Activated naive CD8-positive, alpha-beta T cell treated with anti-CD3 and anti-CD28 coated beads, Interleukin-2, amount 50 U/mL, for 24 hours (primary cell): Measurements from ENCODE around the gene BRIP1.

Experiments
- ATAC-seq: fragments of 150-1000 bp; cut with Tn5 transposase; one replicate; pipeline ENCODE4 v1.10.0; 2021
- DNase-seq: peaks from one replicate; pipeline ENCODE4 v3.0.0; 2021
- H3K27ac Mint-ChIP-seq: one replicate; pipeline ENCODE4 v1.8.0; 2021; ENCODE audit warnings: mild to moderate bottlenecking, mixed read lengths
- H3K27me3 Mint-ChIP-seq: one replicate; pipeline ENCODE4 v1.8.0; 2021; ENCODE audit warnings: mixed read lengths
- H3K36me3 Mint-ChIP-seq: one replicate; pipeline ENCODE4 v1.8.0; 2021; ENCODE audit warnings: low read depth, mixed read lengths
- H3K4me1 Mint-ChIP-seq: one replicate; pipeline ENCODE4 v1.8.0; 2021; ENCODE audit warnings: mixed read lengths
- H3K4me3 Mint-ChIP-seq: one replicate; pipeline ENCODE4 v1.8.0; 2021; ENCODE audit warnings: mild to moderate bottlenecking, moderate library complexity, mixed read lengths
- H3K9me3 Mint-ChIP-seq: one replicate; pipeline ENCODE4 v1.8.0; 2021; ENCODE audit warnings: mixed read lengths

Gene BRIP1

DNA sequence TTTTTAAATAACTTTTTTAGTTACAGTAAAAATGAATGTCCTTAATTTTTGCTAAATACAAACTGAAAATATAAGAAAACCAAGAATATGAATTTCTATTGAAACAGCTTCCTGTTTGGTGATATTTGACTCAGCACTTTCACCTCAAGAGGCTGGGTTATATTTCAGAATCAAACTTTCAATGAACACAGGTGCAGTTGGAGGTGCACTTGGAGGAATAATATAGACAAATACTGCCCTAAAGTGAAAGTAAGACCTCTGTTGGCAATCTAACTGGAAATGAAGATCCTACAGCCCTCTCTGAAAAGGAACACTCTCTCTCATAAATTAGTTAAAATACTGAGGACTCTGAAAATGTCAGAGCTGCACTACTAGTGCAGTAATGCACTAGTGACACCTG is 106.2 kb downstream of the BRIP1 start:
- H3K4me1 Mint-ChIP-seq, result peaks cover 3% of the 10 kb centered on the region

GRCh38 chr17:61756561-61756960 is 106.8 kb downstream of the BRIP1 start:
- peaks cover 3% of the 10 kb centered on the region for H3K4me1 Mint-ChIP-seq
- peaks cover 24% of the 10 kb centered on the region for H3K36me3 Mint-ChIP-seq
- no peak overlapping the region for H3K27ac Mint-ChIP-seq
- no peak for ATAC-seq
- no peak overlapping the region for H3K4me3 Mint-ChIP-seq
- DNase-seq, result no peak
- peaks cover 5% of the 10 kb centered on the region for H3K9me3 Mint-ChIP-seq
- H3K27me3 Mint-ChIP-seq, result no peaks in the 10 kb centered on the region

More for the DNA sequence above, 106.2 kb downstream of the BRIP1 start:
- peaks cover 27% of the 10 kb centered on the region for H3K36me3 Mint-ChIP-seq
- peaks cover 5% of the 10 kb centered on the region for H3K9me3 Mint-ChIP-seq
- DNase-seq (no peak), ATAC-seq (no peak)
- no peak overlapping the region for H3K27ac Mint-ChIP-seq
- H3K27me3 Mint-ChIP-seq, result no peaks in the 10 kb centered on the region
- no peak overlapping the region for H3K4me3 Mint-ChIP-seq

DNA sequence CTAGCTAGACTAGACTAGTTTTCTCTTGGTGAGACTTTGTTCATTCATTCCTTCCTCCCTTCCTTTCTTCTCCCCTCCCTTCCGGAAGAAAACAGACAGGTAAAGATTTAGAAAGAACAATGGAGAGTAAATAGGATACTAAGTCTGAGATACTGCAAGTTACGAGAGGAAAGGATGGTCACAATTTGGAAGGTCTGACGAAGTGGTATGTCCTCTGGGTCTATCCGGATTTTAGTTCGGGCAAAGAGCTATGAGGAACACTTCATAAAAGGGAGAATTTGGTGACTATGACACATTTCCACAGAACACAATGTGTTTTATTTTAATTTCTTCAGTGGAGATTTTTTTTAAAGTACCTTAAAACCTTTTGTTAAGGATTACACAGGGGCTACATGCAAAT is 107.7 kb downstream of the BRIP1 start:
- no peak overlapping the region for H3K27ac Mint-ChIP-seq
- ATAC-seq (no peak), DNase-seq (no peak)
- peaks cover 5% of the 10 kb centered on the region for H3K9me3 Mint-ChIP-seq
- peaks cover 3% of the 10 kb centered on the region for H3K4me1 Mint-ChIP-seq
- H3K4me3 Mint-ChIP-seq, result no peak overlapping the region
- peaks cover 19% of the 10 kb centered on the region for H3K36me3 Mint-ChIP-seq
- H3K27me3 Mint-ChIP-seq, result no peaks in the 10 kb centered on the region

GRCh38 chr17:61755078-61755477 is 108.2 kb downstream of the BRIP1 start:
- Mint-ChIP-seq H3K27me3 (no peaks in the 10 kb centered on the region), H3K4me1 (peaks cover 5% of the 10 kb centered on the region), H3K9me3 (peaks cover 5% of the 10 kb centered on the region), H3K27ac (no peak overlapping the region), H3K4me3 (no peak overlapping the region), H3K36me3 (peaks cover 17% of the 10 kb centered on the region)
- no peak for DNase-seq
- ATAC-seq, result no peak

DNA sequence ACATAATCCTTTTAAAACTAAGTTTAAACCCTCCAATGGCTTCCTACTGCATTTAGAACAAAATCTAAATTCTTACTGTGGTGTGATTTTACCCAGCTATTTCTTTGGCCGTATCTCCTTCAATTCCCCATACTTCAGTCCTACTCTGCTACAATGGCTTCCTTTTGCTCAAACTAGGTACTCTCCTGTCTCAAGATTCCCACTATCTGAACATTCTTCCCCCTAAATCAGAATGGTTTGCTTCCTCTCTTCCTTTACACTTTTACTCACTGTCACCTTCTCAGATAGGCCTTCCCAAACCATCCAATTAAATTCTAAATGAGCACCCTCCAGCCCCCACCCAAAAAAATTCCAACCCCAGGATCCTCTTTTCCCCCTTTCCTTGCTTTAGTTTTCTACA is 109.2 kb downstream of the BRIP1 start:
- Mint-ChIP-seq H3K36me3 (peaks cover 15% of the 10 kb centered on the region), H3K4me1 (peaks cover 5% of the 10 kb centered on the region), H3K27me3 (no peaks in the 10 kb centered on the region), H3K4me3 (no peak overlapping the region), H3K27ac (no peak overlapping the region), H3K9me3 (peaks cover 5% of the 10 kb centered on the region)
- DNase-seq, result no peak
- no peak for ATAC-seq

DNA sequence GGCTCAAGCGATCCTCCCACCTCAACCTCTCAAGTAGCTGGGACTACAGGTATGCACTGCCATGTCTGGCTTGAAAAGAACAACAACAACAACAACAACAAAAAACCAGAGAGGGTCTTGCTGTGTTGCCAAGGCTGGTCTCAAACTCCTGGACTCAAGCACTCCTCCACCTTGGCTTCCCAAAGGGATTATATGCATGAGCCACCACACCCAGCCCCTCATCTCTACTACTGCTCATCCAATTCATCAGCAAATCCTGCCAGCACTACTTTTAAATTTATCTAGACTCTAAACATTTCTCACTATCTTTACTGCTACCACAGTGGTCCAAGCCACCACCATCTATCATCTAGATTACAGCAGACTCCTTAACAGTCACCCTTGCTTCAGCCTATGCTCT is 109.6 kb downstream of the BRIP1 start:
- ATAC-seq, result no peak
- Mint-ChIP-seq H3K27ac (no peak overlapping the region), H3K4me3 (no peak overlapping the region)

DNA sequence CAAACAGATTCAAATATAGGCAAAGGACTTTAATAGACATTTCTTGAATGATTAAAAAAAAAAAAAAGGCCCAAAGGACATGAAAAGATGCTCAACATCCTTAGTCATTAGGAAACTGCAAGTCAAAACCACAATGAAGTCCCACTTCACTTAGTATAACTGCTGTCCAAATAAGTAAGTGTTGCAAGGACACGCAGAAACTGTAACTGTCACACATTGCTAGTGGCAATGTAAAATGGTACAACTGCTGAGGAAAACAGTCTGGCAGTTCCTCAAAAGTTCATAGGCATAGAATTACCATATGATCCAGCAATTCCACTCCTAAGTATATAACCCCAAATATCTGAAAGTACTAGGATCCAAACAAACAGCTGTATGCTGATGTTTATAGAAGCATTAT is 112.7 kb downstream of the BRIP1 start:
- Mint-ChIP-seq H3K27me3 (no peaks in the 10 kb centered on the region), H3K27ac (no peak overlapping the region), H3K9me3 (peaks cover 16% of the 10 kb centered on the region), H3K36me3 (peaks cover 22% of the 10 kb centered on the region), H3K4me1 (peaks cover 2% of the 10 kb centered on the region), H3K4me3 (no peak overlapping the region)
- DNase-seq, result no peak
- ATAC-seq, result no peak

More for the DNA sequence above, 109.6 kb downstream of the BRIP1 start:
- H3K4me1 Mint-ChIP-seq, result peaks cover 5% of the 10 kb centered on the region
- H3K9me3 Mint-ChIP-seq, result peaks cover 5% of the 10 kb centered on the region
- DNase-seq, result no peak
- H3K36me3 Mint-ChIP-seq, result peaks cover 13% of the 10 kb centered on the region
- H3K27me3 Mint-ChIP-seq, result no peaks in the 10 kb centered on the region

DNA sequence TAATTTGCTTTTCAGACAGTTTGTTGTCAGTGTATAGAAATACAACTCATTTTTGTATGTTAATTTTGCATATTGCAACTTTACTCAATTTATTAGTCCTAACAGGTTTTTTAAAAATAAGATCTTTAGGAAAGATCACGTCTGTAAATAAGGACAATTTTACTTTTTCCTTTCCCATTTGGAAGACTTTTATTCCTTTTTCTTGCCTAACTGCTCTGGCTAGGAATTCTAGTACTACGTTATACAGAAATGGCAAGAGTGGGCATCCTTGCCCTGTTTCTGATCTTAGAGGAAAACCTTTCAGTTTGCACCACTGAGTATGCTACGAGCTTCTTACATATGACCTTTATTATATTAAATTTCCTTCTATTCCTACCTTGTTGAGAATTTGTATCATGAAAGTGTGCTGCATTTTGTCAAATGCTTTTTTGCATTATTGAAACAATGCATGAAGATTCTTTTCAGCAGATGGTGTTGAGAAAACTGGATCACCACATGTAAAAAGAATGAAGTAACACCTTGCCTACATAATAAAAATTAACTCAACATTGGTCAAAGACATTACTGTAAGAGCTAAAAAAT is 113.4 kb downstream of the BRIP1 start:
- Mint-ChIP-seq H3K27me3 (no peaks in the 10 kb centered on the region), H3K9me3 (peaks cover 16% of the 10 kb centered on the region), H3K4me3 (no peak overlapping the region), H3K36me3 (peaks cover 21% of the 10 kb centered on the region), H3K27ac (no peak overlapping the region), H3K4me1 (peaks cover 2% of the 10 kb centered on the region)
- DNase-seq (no peak), ATAC-seq (no peak)

GRCh38 chr17:61746248-61746985 is 116.9 kb downstream of the BRIP1 start:
- peaks cover 18% of the 10 kb centered on the region for H3K9me3 Mint-ChIP-seq
- H3K36me3 Mint-ChIP-seq, result peaks cover 36% of the 10 kb centered on the region
- H3K27me3 Mint-ChIP-seq, result no peaks in the 10 kb centered on the region
- H3K4me3 Mint-ChIP-seq, result no peak overlapping the region
- DNase-seq, result no peak
- H3K4me1 Mint-ChIP-seq, result peaks cover 2% of the 10 kb centered on the region
- no peak for ATAC-seq
- no peak overlapping the region for H3K27ac Mint-ChIP-seq

DNA sequence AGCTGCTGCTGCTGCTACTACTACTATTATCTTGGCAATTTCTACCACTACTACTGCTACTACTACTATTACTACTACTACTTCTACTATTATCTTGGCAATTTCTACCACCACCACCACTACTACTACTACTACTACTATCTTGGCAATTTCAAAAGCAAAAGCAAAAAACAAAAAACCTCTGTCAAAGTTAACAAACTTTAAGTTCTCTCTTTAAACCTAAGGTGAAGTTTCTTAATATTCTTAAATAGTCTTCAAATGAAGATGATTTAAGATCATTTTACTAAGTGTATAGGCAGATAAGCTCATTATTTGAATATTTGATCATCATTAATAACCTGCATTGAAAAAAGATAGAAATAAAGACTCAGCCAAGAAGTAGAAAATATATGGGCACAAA is 118.5 kb downstream of the BRIP1 start:
- Mint-ChIP-seq H3K4me3 (no peak overlapping the region), H3K27ac (no peak overlapping the region), H3K9me3 (peaks cover 21% of the 10 kb centered on the region), H3K27me3 (no peaks in the 10 kb centered on the region), H3K36me3 (peaks cover 46% of the 10 kb centered on the region), H3K4me1 (no peaks in the 10 kb centered on the region)
- ATAC-seq (no peak), DNase-seq (no peak)

DNA sequence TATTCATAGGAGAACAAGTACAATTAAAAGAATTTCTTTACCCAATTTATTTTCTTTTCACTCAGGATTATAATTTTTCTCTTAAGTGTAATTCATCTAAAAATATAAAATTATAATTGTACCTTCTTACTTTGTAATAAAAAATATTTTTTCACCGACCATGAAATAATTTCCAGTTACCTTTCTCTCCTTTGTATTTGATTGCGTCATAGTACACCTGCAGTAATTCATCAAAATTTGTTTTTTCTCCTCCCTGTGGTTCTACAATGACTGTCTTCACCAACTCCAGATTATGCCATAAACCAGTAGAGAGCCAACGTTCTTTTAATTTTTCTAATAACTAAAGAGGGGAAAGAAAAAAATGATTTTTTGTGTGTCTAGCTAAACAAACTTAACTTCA is 119.1 kb downstream of the BRIP1 start:
- DNase-seq, result no peak
- Mint-ChIP-seq H3K36me3 (peaks cover 50% of the 10 kb centered on the region), H3K9me3 (peaks cover 21% of the 10 kb centered on the region), H3K4me1 (no peaks in the 10 kb centered on the region), H3K27me3 (no peaks in the 10 kb centered on the region), H3K27ac (no peak overlapping the region), H3K4me3 (no peak overlapping the region)
- ATAC-seq, result no peak

DNA sequence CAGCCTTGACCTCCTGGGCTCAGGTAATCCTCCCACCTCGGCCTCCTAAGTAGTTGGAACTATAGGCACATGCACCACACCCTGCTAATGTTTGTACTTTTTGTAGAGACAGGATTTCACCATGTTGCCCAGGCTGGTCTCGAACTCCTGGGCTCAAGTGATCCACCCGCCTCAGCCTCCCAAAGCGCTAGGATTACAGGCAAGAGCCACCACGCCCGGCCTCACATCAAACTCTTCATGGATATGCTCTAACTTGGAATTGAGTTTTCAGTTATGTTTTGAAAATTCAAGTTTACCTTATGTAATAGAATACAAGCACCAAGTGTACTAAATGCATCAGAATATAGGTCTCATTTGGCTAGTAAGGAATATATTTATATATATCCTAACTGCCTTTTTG is 119.6 kb downstream of the BRIP1 start:
- peaks cover 54% of the 10 kb centered on the region for H3K36me3 Mint-ChIP-seq
- no peaks in the 10 kb centered on the region for H3K27me3 Mint-ChIP-seq
- peaks cover 21% of the 10 kb centered on the region for H3K9me3 Mint-ChIP-seq
- no peak for DNase-seq
- H3K4me3 Mint-ChIP-seq, result no peak overlapping the region
- ATAC-seq, result no peak
- no peak overlapping the region for H3K27ac Mint-ChIP-seq
- no peaks in the 10 kb centered on the region for H3K4me1 Mint-ChIP-seq

GRCh38 chr17:61739002-61739401 is 124.3 kb downstream of the BRIP1 start:
- H3K27ac Mint-ChIP-seq, result no peak overlapping the region
- H3K36me3 Mint-ChIP-seq, result peaks cover 43% of the 10 kb centered on the region
- ATAC-seq (no peak), DNase-seq (no peak)
- H3K4me1 Mint-ChIP-seq, result no peaks in the 10 kb centered on the region
- H3K27me3 Mint-ChIP-seq, result no peaks in the 10 kb centered on the region
- peaks cover 5% of the 10 kb centered on the region for H3K9me3 Mint-ChIP-seq
- no peak overlapping the region for H3K4me3 Mint-ChIP-seq

DNA sequence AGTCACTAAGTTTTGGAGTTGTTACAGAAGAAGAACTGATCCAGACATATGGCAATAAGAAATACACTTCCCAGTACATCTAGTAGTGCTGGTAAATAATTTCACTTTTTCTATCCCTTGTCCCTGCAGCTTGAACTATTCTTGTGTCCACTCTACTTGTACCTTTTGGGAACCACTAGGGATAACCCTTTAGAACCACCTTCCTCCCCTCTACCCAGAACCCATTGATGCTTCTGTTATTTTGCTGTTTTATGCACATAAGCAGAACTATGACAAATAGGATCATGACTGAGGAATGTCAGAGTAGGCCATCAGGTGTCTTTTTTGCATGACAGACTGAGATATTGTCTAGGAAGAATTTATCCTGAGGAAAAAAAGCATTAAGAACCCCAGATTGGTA is 125.1 kb downstream of the BRIP1 start:
- Mint-ChIP-seq H3K27ac (no peak overlapping the region), H3K27me3 (no peaks in the 10 kb centered on the region), H3K9me3 (peaks cover 5% of the 10 kb centered on the region), H3K4me1 (no peaks in the 10 kb centered on the region), H3K36me3 (peaks cover 43% of the 10 kb centered on the region), H3K4me3 (no peak overlapping the region)
- ATAC-seq (no peak), DNase-seq (no peak)

GRCh38 chr17:61737820-61738219 is 125.5 kb downstream of the BRIP1 start:
- Mint-ChIP-seq H3K27ac (no peak overlapping the region), H3K36me3 (peaks cover 43% of the 10 kb centered on the region)

More at GRCh38 chr17:61737820-61738219, 125.5 kb downstream of the BRIP1 start:
- DNase-seq (no peak), ATAC-seq (no peak)
- Mint-ChIP-seq H3K4me3 (no peak overlapping the region), H3K9me3 (peaks cover 5% of the 10 kb centered on the region), H3K27me3 (no peaks in the 10 kb centered on the region), H3K4me1 (no peaks in the 10 kb centered on the region)
